GM12864 (cell line): ENCODE data around the gene SUSD1.

Source experiments
- DNase-seq: peaks from one replicate; pipeline ENCODE4 v3.0.0-alpha.2; 2011; ENCODE audit warnings: low read depth
- H3K4me3 ChIP-seq: 2 replicates; pipeline ENCODE4 v1.5.1; 2011; ENCODE audit warnings: mild to moderate bottlenecking, low read depth, low read length, control low read depth
- CTCF ChIP-seq: IDR thresholded peaks from 2 replicates; pipeline ENCODE4 v1.5.1; 2011; ENCODE audit warnings: low read depth, mild to moderate bottlenecking, moderate library complexity, low read length, control low read depth, inconsistent platforms; ENCODE audit errors: missing control alignments

SUSD1 gene

GRCh38 chr9:112002131-112002846 is 172.8 kb downstream of the SUSD1 start:
- TF ChIP-seq CTCF = no peak
- no peak overlapping the region for H3K4me3 ChIP-seq
- no peak for DNase-seq

- TF ChIP-seq CTCF = no peak
- DNase-seq = no peak
- H3K4me3 ChIP-seq = no peak overlapping the region
These were observed 174.4 kb downstream of the SUSD1 start for GRCh38 chr9:112000743-112001142.

- no peak for TF ChIP-seq CTCF
- DNase-seq = no peak
- no peak overlapping the region for H3K4me3 ChIP-seq
These were observed 175.8 kb downstream of the SUSD1 start for GRCh38 chr9:111999319-111999718.

GRCh38 chr9:111997831-111998230 is 177.3 kb downstream of the SUSD1 start:
- no peak overlapping the region for H3K4me3 ChIP-seq
- TF ChIP-seq CTCF = no peak
- no peak for DNase-seq

GRCh38 chr9:111994831-111995458 is 180.2 kb downstream of the SUSD1 start:
- TF ChIP-seq CTCF = no peak
- DNase-seq = no peak
- H3K4me3 ChIP-seq = no peak overlapping the region

- H3K4me3 ChIP-seq = no peak overlapping the region; the same call in 1 of the 2 replicates
- TF ChIP-seq CTCF = no peak
- no peak for DNase-seq
These were observed 181.8 kb downstream of the SUSD1 start for GRCh38 chr9:111993319-111993718.

- no peak for TF ChIP-seq CTCF
- H3K4me3 ChIP-seq = no peak overlapping the region
- peak; percentile 75 for DNase-seq
These were observed 182.6 kb downstream of the SUSD1 start for GRCh38 chr9:111992523-111992922.
